Measurements from ENCODE around the gene MESP2. TPM values are rescaled to one million over a fixed set of nuclear protein-coding genes. Genes with fewer than 3 reads are reported as not detected.

MESP2 gene
- total and polyA plus RNA-seq, 2 of the 13 experiments (the other 11 are each of a cell fraction or from before 2014, with no cell fraction given): not detected

DNA sequence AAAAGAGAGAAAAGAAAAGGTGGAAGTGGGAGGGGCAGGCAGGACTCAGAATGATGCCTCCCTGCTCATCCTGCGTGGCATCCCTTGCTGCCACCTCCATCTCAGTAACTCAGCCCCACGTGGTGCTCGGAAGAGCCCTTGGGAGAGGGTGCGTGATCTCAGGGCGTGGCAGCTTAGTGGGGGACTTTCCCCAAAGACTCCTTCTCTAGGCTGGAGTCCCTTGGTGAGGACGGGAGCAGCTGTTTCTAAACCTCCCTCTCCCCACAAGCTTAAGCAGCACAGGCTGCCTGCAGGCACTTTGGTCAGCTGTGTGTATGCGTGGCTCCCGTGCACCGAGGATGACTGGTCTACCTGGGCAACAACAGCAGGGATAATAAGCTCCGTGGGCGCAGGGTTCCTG is 45.9 kb downstream of the MESP2 start (continued):
- TF ChIP-seq ZNF232 (CRISPR knock-in tag; IDR thresholded peaks at IDR 0.05; ENCODE audit: borderline replicate concordance): no peak
- TF ChIP-seq, protein P1, sequence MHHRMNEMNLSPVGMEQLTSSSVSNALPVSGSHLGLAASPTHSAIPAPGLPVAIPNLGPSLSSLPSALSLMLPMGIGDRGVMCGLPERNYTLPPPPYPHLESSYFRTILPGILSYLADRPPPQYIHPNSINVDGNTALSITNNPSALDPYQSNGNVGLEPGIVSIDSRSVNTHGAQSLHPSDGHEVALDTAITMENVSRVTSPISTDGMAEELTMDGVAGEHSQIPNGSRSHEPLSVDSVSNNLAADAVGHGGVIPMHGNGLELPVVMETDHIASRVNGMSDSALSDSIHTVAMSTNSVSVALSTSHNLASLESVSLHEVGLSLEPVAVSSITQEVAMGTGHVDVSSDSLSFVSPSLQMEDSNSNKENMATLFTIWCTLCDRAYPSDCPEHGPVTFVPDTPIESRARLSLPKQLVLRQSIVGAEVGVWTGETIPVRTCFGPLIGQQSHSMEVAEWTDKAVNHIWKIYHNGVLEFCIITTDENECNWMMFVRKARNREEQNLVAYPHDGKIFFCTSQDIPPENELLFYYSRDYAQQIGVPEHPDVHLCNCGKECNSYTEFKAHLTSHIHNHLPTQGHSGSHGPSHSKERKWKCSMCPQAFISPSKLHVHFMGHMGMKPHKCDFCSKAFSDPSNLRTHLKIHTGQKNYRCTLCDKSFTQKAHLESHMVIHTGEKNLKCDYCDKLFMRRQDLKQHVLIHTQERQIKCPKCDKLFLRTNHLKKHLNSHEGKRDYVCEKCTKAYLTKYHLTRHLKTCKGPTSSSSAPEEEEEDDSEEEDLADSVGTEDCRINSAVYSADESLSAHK (CRISPR knock-in tag; IDR thresholded peaks at IDR 0.05; ENCODE audit: borderline replicate concordance): no peak
- TF ChIP-seq TRIM24 (CRISPR knock-in tag; IDR thresholded peaks at IDR 0.05): no peak
- TF ChIP-seq ARNT2 (CRISPR knock-in tag; IDR thresholded peaks at IDR 0.05; ENCODE audit: low read depth): no peak
- TF ChIP-seq SOX13 (IDR thresholded peaks at IDR 0.05): no peak
- no peak for TF ChIP-seq SOX13 (CRISPR knock-in tag; conservative IDR thresholded peaks at IDR 0.05 in 1 of 2, IDR thresholded peaks at IDR 0.05 in 1 of 2)
- no peak for TF ChIP-seq ZNF747 (CRISPR knock-in tag; IDR thresholded peaks at IDR 0.05; ENCODE audit: borderline replicate concordance)

DNA sequence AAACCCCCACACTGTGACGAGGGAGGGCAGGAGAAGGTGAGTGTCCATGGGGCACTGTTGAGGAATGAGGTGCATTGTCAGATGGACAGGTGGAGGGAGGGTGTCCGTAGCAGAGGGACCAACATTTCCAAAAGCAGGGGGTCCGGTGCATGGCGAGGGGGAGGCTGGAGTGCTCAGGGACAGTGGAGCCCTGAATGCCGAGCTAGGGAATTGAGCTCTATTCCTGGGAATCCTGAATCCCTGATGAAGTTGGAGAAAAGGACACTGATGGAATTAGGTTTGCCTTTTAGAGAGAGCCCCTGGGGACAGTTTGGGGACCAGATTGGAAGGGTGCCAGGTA is 46.4 kb downstream of the MESP2 start:
- no peak overlapping the region for H3K4me2 ChIP-seq (ENCODE audit: low read depth, low read length)
- no peaks in the 10 kb centered on the region for H4K20me1 ChIP-seq (ENCODE audit: insufficient read depth, low read length)
- no TSS peak for BruUV-seq (replicated peaks)
- ATAC-seq (no peak), DNase-seq (ENCODE audit: low spot score) (no peak), FAIRE-seq (no peak)
- H3K79me2 ChIP-seq (ENCODE audit: insufficient read depth, low read length): no peaks in the 10 kb centered on the region
- peaks cover 54% of the 10 kb centered on the region for H3K4me1 ChIP-seq (ENCODE audit: insufficient read depth, low read length)
- no peak overlapping the region for H3K4me3 ChIP-seq (replicated peaks in 1 of 3; ENCODE audit: insufficient read depth in 1 of 3, low read depth in 2 of 3, low read length in 3 of 3)
- intact Hi-C loops (cut with micrococcal nuclease; ENCODE audit: unreplicated experiment): no loop called here
- ChIA-PET CTCF (ENCODE audit: low intra/inter-chr PET ratio, low total read pairs) (no interaction called here), POLR2A (no interaction called here)
- H3K9ac ChIP-seq (ENCODE audit: insufficient read depth, low read depth, low read length): no peak overlapping the region
- WGBS (ENCODE audit: low lambda C conversion rate): 71% methylated on average over 5 of the region's 5 CpGs
- peaks cover 0 to 15% of the 10 kb centered on the region in 2 experiments; a peak in 1 of 5 replicates for H3K27me3 ChIP-seq (ENCODE audit: control insufficient read depth in 1 of 2, insufficient read depth in 2 of 2, low read length in 2 of 2)
- TF ChIP-seq, protein P2, sequence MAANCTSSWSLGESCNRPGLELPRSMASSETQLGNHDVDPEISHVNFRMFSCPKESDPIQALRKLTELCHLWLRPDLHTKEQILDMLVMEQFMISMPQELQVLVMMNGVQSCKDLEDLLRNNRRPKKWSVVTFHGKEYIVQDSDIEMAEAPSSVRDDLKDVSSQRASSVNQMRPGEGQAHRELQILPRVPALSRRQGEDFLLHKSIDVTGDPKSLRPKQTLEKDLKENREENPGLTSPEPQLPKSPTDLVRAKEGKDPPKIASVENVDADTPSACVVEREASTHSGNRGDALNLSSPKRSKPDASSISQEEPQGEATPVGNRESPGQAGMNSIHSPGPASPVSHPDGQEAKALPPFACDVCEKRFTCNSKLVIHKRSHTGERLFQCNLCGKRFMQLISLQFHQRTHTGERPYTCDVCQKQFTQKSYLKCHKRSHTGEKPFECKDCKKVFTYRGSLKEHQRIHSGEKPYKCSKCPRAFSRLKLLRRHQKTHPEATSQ (CRISPR knock-in tag; IDR thresholded peaks at IDR 0.05; ENCODE audit: borderline replicate concordance): no peak
- TF ChIP-seq CEBPG (CRISPR knock-in tag; IDR thresholded peaks at IDR 0.05) (no peak), EZH2 (conservative IDR thresholded peaks at IDR 0.05; ENCODE audit: low read depth, low read length) (no peak), MTA1 (CRISPR knock-in tag; IDR thresholded peaks at IDR 0.05; ENCODE audit: borderline replicate concordance) (no peak), ZMYM3 (CRISPR knock-in tag; IDR thresholded peaks at IDR 0.05) (no peak)
- H3K27ac ChIP-seq (ENCODE audit: extremely low read length, insufficient read depth, low read length): no peak overlapping the region
- no peak overlapping the region for H2AFZ ChIP-seq (ENCODE audit: low read length)
- in situ Hi-C loops (cut with HindIII; ENCODE audit: extremely low pct_ligation_motif_present, low pct_unique_long_range_greater_than_20kb): no loop called here
- H3K9me3 ChIP-seq (ENCODE audit: low read length): no peaks in the 10 kb centered on the region
- no peaks in the 10 kb centered on the region for H3K36me3 ChIP-seq (replicated peaks in 1 of 2; ENCODE audit: control insufficient read depth in 1 of 2, insufficient read depth in 2 of 2, low read length in 2 of 2)
